Measurements from ENCODE around the gene UBTD1.

DNA sequence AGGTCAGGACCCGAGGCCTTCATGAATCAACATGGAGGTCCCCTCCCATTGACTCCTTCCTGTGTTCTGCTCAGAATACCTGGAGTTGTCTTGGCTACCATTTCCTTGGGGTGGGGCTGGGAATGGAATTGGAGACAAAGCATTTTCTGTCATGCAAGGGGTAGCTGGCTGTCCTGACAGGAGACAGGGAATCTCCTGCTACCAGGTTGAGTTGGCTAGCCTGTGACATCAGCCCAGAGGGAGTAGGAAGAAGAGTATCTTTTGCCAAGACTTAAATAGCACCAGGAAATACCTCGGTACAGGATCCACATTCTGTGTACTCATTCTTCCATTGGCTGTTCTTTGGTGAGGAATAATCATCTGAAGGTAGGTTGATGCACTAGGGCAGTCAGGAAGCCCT is 47.9 kb upstream of the UBTD1 start:
- no peak for TF ChIP-seq POLR2A (IDR thresholded peaks at IDR 0.05; ENCODE audit: low read length)
- no peak for TF ChIP-seq GATA1 (IDR thresholded peaks at IDR 0.05; ENCODE audit: low read depth, low read length)

All from erythroblast (primary cell).